ENCODE measurements around the gene MPZL1. TPM values are rescaled to one million over a fixed set of nuclear protein-coding genes. Genes with fewer than 3 reads are reported as not detected.
A peak's percentile ranks its signal among the peaks of the same experiment; 100 is the strongest.

Gene MPZL1
- polyA plus RNA-seq, 3 donors, result 23.1 to 63.6 (median 61.8) TPM

DNA sequence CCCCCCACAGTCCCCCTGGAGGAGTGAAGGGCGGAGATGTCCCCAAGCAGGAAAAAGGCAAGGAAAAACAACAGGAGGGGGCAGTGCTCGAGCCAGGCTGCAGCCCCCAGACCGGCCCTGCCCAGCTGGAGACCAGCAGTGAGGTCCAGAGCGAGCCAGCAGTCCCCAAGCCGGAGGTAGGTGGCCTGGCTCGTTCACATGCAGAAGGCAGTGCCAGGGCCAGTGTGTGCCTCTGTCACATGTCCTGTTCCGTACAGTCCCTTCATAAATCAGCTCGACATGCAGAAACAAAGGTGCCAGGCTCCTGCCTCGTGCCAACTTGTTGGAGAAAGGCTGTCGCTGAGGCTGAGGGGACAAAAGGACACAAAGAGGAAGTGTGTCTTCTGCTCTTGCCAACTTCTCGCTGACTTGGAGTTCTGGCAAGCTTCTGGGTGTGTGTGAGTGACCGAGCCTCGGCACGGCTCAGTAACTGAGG is 24.1 kb upstream of the MPZL1 start:
- no peaks in the 10 kb centered on the region for H3K9me3 Mint-ChIP-seq
- TF ChIP-seq, protein P1, sequence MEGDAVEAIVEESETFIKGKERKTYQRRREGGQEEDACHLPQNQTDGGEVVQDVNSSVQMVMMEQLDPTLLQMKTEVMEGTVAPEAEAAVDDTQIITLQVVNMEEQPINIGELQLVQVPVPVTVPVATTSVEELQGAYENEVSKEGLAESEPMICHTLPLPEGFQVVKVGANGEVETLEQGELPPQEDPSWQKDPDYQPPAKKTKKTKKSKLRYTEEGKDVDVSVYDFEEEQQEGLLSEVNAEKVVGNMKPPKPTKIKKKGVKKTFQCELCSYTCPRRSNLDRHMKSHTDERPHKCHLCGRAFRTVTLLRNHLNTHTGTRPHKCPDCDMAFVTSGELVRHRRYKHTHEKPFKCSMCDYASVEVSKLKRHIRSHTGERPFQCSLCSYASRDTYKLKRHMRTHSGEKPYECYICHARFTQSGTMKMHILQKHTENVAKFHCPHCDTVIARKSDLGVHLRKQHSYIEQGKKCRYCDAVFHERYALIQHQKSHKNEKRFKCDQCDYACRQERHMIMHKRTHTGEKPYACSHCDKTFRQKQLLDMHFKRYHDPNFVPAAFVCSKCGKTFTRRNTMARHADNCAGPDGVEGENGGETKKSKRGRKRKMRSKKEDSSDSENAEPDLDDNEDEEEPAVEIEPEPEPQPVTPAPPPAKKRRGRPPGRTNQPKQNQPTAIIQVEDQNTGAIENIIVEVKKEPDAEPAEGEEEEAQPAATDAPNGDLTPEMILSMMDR (IDR thresholded peaks at IDR 0.05), result no peak
- intact Hi-C loops (cut with micrococcal nuclease), result loop anchor here in 1 of 2 donors (10.0 kb wide), 1 partner anchor 633 kb away; no protein-coding TSS in a partner anchor
- peak overlapping the region in 6 of 7 donors; percentile 73 to 88 (median 84) for H3K27ac Mint-ChIP-seq
- H3K4me3 Mint-ChIP-seq, result no peak overlapping the region
- DNase-seq, result peak in 1 of 3 donors; percentile 35
- Histone ChIP-seq H3K4me2 (replicated peaks; ENCODE audit: extremely low read depth, low read length, poor library complexity, severe bottlenecking) (no peak overlapping the region), H3K4me1 (ENCODE audit: control insufficient read depth in 1 of 2, insufficient read depth in 2 of 2, low read length in 2 of 2) (peaks cover 5 to 17% of the 10 kb centered on the region in 2 donors), H3K27ac (ENCODE audit: low read depth in 1 of 2, low read length in 2 of 2) (peak overlapping the region; percentile 43 to 65), H2AFZ (ENCODE audit: insufficient read depth, low read depth, low read length, poor library complexity, severe bottlenecking) (no peak overlapping the region), H3K27me3 (ENCODE audit: control insufficient read depth in 2 of 2, insufficient read depth in 2 of 2, low read length in 2 of 2) (no peaks in the 10 kb centered on the region), H4K20me1 (ENCODE audit: insufficient read depth, low read length) (peaks cover 100% of the 10 kb centered on the region), H3K9ac (ENCODE audit: insufficient read depth, low read length, poor library complexity, severe bottlenecking) (peak overlapping the region; percentile 18), H3K9me3 (replicated peaks in 1 of 2; ENCODE audit: control insufficient read depth in 1 of 2, insufficient read depth in 1 of 2, low read length in 2 of 2) (no peaks in the 10 kb centered on the region), H3K36me3 (replicated peaks in 1 of 2; ENCODE audit: control insufficient read depth in 1 of 2, insufficient read depth in 2 of 2, low read length in 2 of 2) (peaks cover 94 to 100% of the 10 kb centered on the region in 2 donors), H3K4me3 (replicated peaks in 1 of 3; ENCODE audit: low read depth in 2 of 3, low read length in 3 of 3) (no peak overlapping the region), H3K79me2 (ENCODE audit: insufficient read depth, low read length) (peaks cover 86% of the 10 kb centered on the region)
- H3K36me3 Mint-ChIP-seq, result peaks cover 88 to 98% of the 10 kb centered on the region in 2 donors
- H3K4me1 Mint-ChIP-seq, result peaks cover 27% of the 10 kb centered on the region
- no peaks in the 10 kb centered on the region for H3K27me3 Mint-ChIP-seq (ENCODE audit: low read depth in 3 of 3)
- 36% methylated on average over 11 of the region's 14 CpGs for WGBS (ENCODE audit: insufficient coverage)

DNA sequence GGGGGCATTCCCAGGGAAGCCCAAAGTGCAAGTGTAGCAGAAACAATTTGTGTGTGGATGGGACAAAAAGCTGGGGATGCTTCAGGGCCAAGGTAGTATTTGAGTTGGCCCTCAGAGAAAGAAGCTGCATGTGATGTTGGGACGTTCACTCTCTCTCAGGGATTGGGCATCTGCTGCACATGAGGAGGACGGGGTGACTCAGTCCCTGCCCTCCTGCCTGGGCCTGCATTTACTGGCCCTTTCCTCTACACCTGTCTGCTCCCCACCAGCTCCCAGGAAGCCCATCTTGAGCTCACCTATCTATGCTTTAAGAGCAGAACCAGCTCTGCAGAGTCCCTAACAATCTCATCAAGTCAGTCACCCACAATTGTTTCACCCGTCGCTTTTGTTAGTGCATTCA is 23.5 kb upstream of the MPZL1 start:
- WGBS (ENCODE audit: insufficient coverage), result 93% methylated on average over 2 of the region's 4 CpGs
- Histone ChIP-seq H3K9ac (ENCODE audit: insufficient read depth, low read length, poor library complexity, severe bottlenecking) (no peak overlapping the region), H3K79me2 (ENCODE audit: insufficient read depth, low read length) (peaks cover 84% of the 10 kb centered on the region), H3K4me2 (replicated peaks; ENCODE audit: extremely low read depth, low read length, poor library complexity, severe bottlenecking) (no peak overlapping the region), H4K20me1 (ENCODE audit: insufficient read depth, low read length) (peaks cover 100% of the 10 kb centered on the region), H3K27me3 (ENCODE audit: control insufficient read depth in 2 of 2, insufficient read depth in 2 of 2, low read length in 2 of 2) (no peaks in the 10 kb centered on the region), H3K27ac (ENCODE audit: low read depth in 1 of 2, low read length in 2 of 2) (peak overlapping the region in 1 of 2 donors; percentile 65), H3K4me1 (ENCODE audit: control insufficient read depth in 1 of 2, insufficient read depth in 2 of 2, low read length in 2 of 2) (peaks cover 5 to 17% of the 10 kb centered on the region in 2 donors), H3K4me3 (replicated peaks in 1 of 3; ENCODE audit: low read depth in 2 of 3, low read length in 3 of 3) (no peak overlapping the region), H3K9me3 (replicated peaks in 1 of 2; ENCODE audit: control insufficient read depth in 1 of 2, insufficient read depth in 1 of 2, low read length in 2 of 2) (no peaks in the 10 kb centered on the region), H3K36me3 (replicated peaks in 1 of 2; ENCODE audit: control insufficient read depth in 1 of 2, insufficient read depth in 2 of 2, low read length in 2 of 2) (peaks cover 94 to 100% of the 10 kb centered on the region in 2 donors), H2AFZ (ENCODE audit: insufficient read depth, low read depth, low read length, poor library complexity, severe bottlenecking) (no peak overlapping the region)
- DNase-seq, result no peak
- H3K36me3 Mint-ChIP-seq, result peaks cover 87 to 98% of the 10 kb centered on the region in 2 donors
- peak overlapping the region in 5 of 7 donors; percentile 71 to 88 (median 76) for H3K27ac Mint-ChIP-seq
- TF ChIP-seq, protein P1 (IDR thresholded peaks at IDR 0.05), result no peak
- no peaks in the 10 kb centered on the region for H3K27me3 Mint-ChIP-seq (ENCODE audit: low read depth in 3 of 3)
- intact Hi-C loops (cut with micrococcal nuclease), result loop anchor here in 1 of 2 donors (10.0 kb wide), 1 partner anchor 634 kb away; no protein-coding TSS in a partner anchor
- H3K4me3 Mint-ChIP-seq, result no peak overlapping the region
- no peaks in the 10 kb centered on the region for H3K9me3 Mint-ChIP-seq
- H3K4me1 Mint-ChIP-seq, result peaks cover 27% of the 10 kb centered on the region
